Astrocyte of the cerebellum (primary cell): ENCODE results near the gene CFAP157.
A peak's percentile ranks its signal among the peaks of the same experiment; 100 is the strongest.

ENCODE experiments used
- DNase-seq: peaks from one replicate; pipeline ENCODE4 v3.0.0-alpha.2; 2011; ENCODE audit warnings: low read depth
- H3K4me3 ChIP-seq: 2 replicates; pipeline ENCODE4 v1.5.1; 2011; ENCODE audit warnings: mild to moderate bottlenecking, low read depth, low read length, moderate library complexity
- CTCF ChIP-seq: IDR thresholded peaks from 2 replicates; pipeline ENCODE4 v1.5.1; 2012; ENCODE audit warnings: low read length, low read depth, moderate library complexity, mild to moderate bottlenecking; ENCODE audit errors: missing control alignments
- in situ Hi-C: cut with HindIII; loops from 2 replicates; pipeline ENCODE4 v1.10.0; 2017; ENCODE audit warnings: low sequenced_read_pairs

Gene CFAP157

GRCh38 chr9:127738666-127739065, 31.9 kb downstream of the CFAP157 start:
- in situ Hi-C loops = no loop called here
- H3K4me3 ChIP-seq = no peak overlapping the region
- TF ChIP-seq CTCF = no peak
- no peak for DNase-seq

DNA sequence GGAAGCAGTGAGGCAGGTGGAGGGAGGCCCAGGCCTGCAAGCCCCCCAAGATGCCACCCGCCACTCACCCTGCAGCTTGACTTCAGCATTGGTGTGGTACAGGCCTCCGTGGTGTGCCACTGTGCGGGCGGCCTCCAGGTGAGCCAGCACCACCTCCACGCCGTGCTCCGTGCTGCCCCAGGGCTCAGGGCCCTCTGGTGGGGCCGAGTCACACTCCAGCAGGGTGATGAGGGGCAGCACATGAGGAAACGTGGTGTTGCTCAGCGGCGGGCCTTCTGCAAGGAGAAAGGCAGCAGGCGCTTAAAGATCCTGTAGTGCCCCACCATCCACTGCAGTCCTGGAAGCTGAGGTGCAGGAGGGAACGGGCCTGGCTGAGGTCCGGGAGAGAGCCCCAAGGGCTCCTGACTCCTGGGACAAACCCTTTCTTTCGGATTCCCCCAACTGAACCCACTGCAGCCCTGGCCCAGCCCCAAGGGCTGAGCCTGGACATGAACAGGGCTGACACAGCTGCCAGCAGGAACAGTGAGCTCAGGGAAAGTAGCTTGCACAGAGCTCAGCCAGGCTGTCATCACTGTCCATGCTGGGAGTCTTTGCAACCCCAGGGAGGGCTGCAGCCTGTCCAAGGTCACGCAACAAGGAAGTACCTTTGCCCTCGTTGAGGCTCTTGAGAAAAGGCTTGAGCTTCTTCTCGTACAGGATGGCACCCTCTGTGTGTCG, 33.0 kb downstream of the CFAP157 start:
- in situ Hi-C loops = no loop called here
- TF ChIP-seq CTCF = no peak
- DNase-seq = no peak

DNA sequence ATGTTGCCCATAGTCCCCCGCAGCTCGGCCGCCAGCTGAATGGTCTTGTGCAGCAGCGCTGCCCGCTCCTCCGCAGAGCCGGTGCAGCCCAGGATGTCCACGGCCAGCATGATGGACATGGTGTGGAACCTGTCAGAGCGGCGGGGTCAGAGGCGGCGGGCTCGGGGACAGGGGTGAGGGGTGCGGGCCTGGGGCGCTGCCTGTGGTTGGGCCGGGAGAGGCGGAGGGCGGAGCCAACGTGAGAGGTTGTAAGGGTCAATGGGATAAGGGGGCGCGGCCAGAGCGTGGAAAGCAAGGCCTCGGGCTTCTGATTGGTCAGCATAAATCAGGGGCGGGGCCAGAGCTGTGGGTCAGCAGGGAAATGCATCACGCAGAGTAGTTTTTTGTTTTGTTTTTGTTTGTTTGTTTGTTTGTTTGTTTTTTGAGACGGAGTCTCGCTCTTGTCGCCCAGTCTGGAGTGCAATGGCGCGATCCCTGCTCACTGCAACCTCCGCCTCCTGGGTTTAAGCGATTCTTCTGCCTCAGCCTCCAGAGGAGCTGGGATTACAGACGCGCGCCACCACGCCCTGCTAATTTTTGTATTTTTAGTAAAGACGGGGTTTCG, 35.1 kb downstream of the CFAP157 start:
- in situ Hi-C loops = no loop called here
- peak overlapping the region; percentile 22 for H3K4me3 ChIP-seq
- TF ChIP-seq CTCF = no peak
- DNase-seq = no peak

More for the DNA sequence above, 33.0 kb downstream of the CFAP157 start:
- no peak overlapping the region for H3K4me3 ChIP-seq

DNA sequence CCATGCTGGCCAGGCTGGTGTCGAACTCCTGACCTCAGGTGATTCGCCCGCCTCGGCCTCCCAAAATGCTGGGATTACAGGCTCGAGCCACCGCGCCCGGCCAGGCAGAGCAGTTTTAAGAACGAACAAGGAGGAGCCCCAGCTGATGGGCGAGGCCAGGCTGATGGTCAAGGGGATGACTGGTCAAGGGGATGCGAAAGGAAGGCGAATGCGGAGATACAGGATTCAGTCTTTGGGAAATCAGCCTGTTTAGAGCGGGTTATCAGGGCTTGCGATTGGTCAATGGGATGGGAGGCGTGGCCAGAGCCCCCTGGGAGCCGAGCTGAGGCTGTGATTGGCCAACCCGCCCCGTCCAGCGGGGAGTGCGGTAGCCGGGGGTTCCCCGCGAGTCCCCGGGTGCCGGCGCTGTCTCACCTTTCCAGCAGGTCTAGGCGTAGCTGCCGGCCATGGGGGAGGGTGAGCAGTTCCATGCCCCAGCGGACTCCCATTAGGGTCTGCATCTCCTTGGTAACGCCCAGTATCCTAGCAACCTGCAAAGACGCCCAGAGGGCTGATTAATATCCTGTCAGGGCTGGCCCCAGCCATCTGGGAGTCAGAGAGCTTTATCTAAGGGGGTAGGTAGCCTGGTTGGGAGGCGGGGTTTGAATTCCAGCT, 35.8 kb downstream of the CFAP157 start:
- DNase-seq = peak; percentile 43
- in situ Hi-C loops = no loop called here
- peak overlapping the region; percentile 22 for H3K4me3 ChIP-seq

DNA sequence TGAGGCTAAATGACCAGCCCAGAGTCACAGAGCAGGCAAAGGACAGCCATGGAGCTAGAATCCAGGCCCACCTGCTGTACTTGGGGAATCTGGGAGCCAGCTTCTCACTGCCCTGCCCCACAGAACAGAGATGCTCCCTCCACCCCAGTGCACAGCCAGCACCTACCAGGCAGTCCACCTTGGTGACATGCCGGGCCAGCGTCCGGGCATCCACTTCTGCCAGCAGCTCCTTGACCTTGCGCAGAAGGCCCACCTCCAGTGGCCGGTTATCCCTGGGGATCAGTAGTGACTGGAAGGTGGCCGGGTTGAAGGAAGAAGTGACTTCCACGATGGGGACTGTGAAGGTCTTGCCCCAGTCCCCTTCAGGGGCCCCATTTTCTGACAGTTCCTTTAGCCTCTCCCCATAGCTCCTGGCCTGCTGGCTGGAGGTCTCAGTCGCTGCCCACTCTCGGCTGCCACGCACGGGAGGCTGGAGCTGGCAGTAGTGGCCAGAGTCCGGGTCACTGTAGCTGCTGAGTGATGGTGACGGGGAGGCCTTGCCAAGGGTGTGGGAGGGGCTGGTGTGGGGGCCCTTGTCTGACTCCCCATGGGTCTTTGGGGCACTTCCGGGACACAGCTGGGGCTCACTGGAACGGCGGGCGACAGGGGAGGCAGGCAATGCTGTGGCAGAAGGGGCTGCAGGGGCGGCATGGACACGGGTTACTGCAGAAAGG, 37.8 kb downstream of the CFAP157 start:
- DNase-seq = no peak
- in situ Hi-C loops = no loop called here
- no peak for TF ChIP-seq CTCF
- H3K4me3 ChIP-seq = no peak overlapping the region

More for the DNA sequence above, 35.8 kb downstream of the CFAP157 start:
- no peak for TF ChIP-seq CTCF

- DNase-seq = no peak
- no peak overlapping the region for H3K4me3 ChIP-seq
- in situ Hi-C loops = no loop called here
- TF ChIP-seq CTCF = no peak
Measured at GRCh38 chr9:127746959-127747569, 40.3 kb downstream of the CFAP157 start.
